Measurements from ENCODE around the gene UNC5CL. TPM values are rescaled to one million over a fixed set of nuclear protein-coding genes. Genes with fewer than 3 reads are reported as not detected.

Gene UNC5CL
- total and polyA plus RNA-seq, 2 of the 8 experiments (the other 6 are each of a cell fraction or from before 2014, with no cell fraction given) = 1.3 to 1.7 TPM

DNA sequence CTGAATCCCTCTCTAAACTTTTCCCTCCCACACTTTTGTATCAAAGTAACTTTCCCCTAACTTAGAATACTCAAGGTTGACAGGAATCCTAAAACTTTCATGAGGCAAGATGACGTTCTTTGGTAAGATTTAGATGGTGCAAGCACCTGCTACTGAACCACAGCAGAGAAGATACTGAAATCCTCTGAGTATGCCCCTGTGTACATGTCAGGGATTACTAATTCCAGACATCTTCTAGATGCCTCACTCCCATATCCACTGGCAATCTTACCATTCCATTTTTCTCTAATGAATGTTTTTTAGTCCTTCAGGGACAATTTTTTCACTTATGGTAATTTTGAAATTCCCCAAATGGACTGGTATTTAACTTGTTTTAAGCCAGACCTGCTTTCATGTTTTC, 23.0 kb upstream of the UNC5CL start:
- no peak overlapping the region for H3K4me2 ChIP-seq (ENCODE audit: insufficient read depth in 1 of 2, low read depth in 2 of 2, low read length in 2 of 2)
- H3K9ac ChIP-seq (replicated peaks in 1 of 4; ENCODE audit: extremely low read depth in 1 of 4, low read depth in 3 of 4, low read length in 3 of 4) = no peak overlapping the region
- no peaks in the 10 kb centered on the region for H3K27me3 ChIP-seq (replicated peaks in 1 of 4; ENCODE audit: control insufficient read depth in 3 of 4, extremely low read depth in 1 of 4, insufficient read depth in 3 of 4, low read length in 3 of 4)
- TF ChIP-seq SAP30 (IDR thresholded peaks at IDR 0.05; ENCODE audit: insufficient read depth, insufficient replicate concordance, low read length) (no peak), GABPA (IDR thresholded peaks at IDR 0.05; ENCODE audit: borderline replicate concordance, insufficient read depth, low read length) (no peak), CREB1 (IDR thresholded peaks at IDR 0.05) (no peak), SIRT6 (IDR thresholded peaks at IDR 0.05; ENCODE audit: low read length) (no peak), RNF2 (IDR thresholded peaks at IDR 0.05; ENCODE audit: borderline replicate concordance, low read depth, low read length, missing control alignments, poor library complexity, severe bottlenecking) (no peak), PHF8 (conservative IDR thresholded peaks at IDR 0.05; ENCODE audit: low read depth, low read length) (no peak), RBBP5 (IDR thresholded peaks at IDR 0.05; ENCODE audit: borderline replicate concordance, low read depth, low read length) (no peak), SP1 (IDR thresholded peaks at IDR 0.05; ENCODE audit: low read depth, low read length) (no peak), HDAC6 (IDR thresholded peaks at IDR 0.05; ENCODE audit: low read depth, low read length) (no peak)
- TF ChIP-seq, protein P1, sequence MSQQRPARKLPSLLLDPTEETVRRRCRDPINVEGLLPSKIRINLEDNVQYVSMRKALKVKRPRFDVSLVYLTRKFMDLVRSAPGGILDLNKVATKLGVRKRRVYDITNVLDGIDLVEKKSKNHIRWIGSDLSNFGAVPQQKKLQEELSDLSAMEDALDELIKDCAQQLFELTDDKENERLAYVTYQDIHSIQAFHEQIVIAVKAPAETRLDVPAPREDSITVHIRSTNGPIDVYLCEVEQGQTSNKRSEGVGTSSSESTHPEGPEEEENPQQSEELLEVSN (IDR thresholded peaks at IDR 0.05) = no peak
- no peak overlapping the region for H3K27ac ChIP-seq (ENCODE audit: low read depth, low read length)
- H4K5ac ChIP-seq (ENCODE audit: insufficient read length, low read depth, low read length) = no peak overlapping the region
- no peak overlapping the region for H3K14ac ChIP-seq (ENCODE audit: insufficient read length)
- H3K4ac ChIP-seq (replicated peaks; ENCODE audit: insufficient read length, low read depth, low read length) = no peak overlapping the region
- no peaks in the 10 kb centered on the region for H3K79me1 ChIP-seq (ENCODE audit: low read depth, low read length)
- WGBS, 2 experiments (ENCODE audit: extremely low coverage in 1 of 2, insufficient coverage in 1 of 2, insufficient read length in 1 of 2, insufficient replicate concordance in 2 of 2, low coverage in 1 of 2, low lambda C conversion rate in 2 of 2, missing lambda C conversion rate in 1 of 2) = 79% methylated on average over 1 of the region's 1 CpG; no CpG with 5 or more reads in 1 of the 2 experiments
- no peaks in the 10 kb centered on the region; a peak in 1 of 7 replicates for H3K4me1 ChIP-seq (replicated peaks in 1 of 4; ENCODE audit: control insufficient read depth in 3 of 4, insufficient read depth in 4 of 4, low read length in 3 of 4)
- H4K8ac ChIP-seq (ENCODE audit: extremely low read depth, insufficient read depth, low read length) = no peak overlapping the region
- no peak overlapping the region for H2BK5ac ChIP-seq (ENCODE audit: low read depth, low read length)
- no peak overlapping the region for H2AFZ ChIP-seq (ENCODE audit: low read length)
- H3K23me2 ChIP-seq (ENCODE audit: low read depth, low read length) = no peaks in the 10 kb centered on the region
- no peak for DNase-seq (ENCODE audit: low read depth in 1 of 2, low spot score in 2 of 2)
- H2BK15ac ChIP-seq (ENCODE audit: low read length) = no peak overlapping the region
- no peak overlapping the region for H3K18ac ChIP-seq (ENCODE audit: extremely low read depth, low read length)
- no peak overlapping the region for H4K91ac ChIP-seq (replicated peaks; ENCODE audit: insufficient read length, low read length)
- H3K56ac ChIP-seq (replicated peaks; ENCODE audit: insufficient read length, low read depth, low read length) = no peak overlapping the region
- FAIRE-seq = no peak
- no peak overlapping the region for H2BK12ac ChIP-seq (ENCODE audit: low read depth, low read length)
- H2BK120ac ChIP-seq (replicated peaks; ENCODE audit: low read depth, low read length) = no peak overlapping the region
- no peaks in the 10 kb centered on the region for H3K9me3 ChIP-seq (ENCODE audit: insufficient read depth in 2 of 2, low read depth in 1 of 2, low read length in 1 of 2)
- no peak overlapping the region for H3K23ac ChIP-seq (ENCODE audit: insufficient read length)
- POLR2A ChIA-PET (ENCODE audit: partially characterized antibody) = interaction anchor here (1.4 to 2.1 kb wide), 2 partner anchors 9 to 10 kb away, joined by 4 to 8 read pairs; partner anchors contain the start of genes NFYA and OARD1
- H3K79me2 ChIP-seq (ENCODE audit: control insufficient read depth in 1 of 2, insufficient read depth in 2 of 2, low read length in 2 of 2) = no peaks in the 10 kb centered on the region
- H2BK20ac ChIP-seq (ENCODE audit: low read length) = no peak overlapping the region
- peaks cover 4 to 34% (median 18%) of the 10 kb centered on the region in 4 experiments; a peak in 7 of 8 replicates for H3K36me3 ChIP-seq (ENCODE audit: control insufficient read depth in 2 of 4, insufficient read depth in 4 of 4, low read length in 3 of 4)
- H3K4me3 ChIP-seq (ENCODE audit: extremely low read depth in 1 of 4, insufficient read depth in 2 of 4, low read depth in 3 of 4, low read length in 4 of 4) = no peak overlapping the region
- no peaks in the 10 kb centered on the region for H4K20me1 ChIP-seq (replicated peaks in 1 of 2; ENCODE audit: control insufficient read depth in 1 of 2, insufficient read depth in 2 of 2, low read length in 2 of 2)
- CTCF ChIA-PET (ENCODE audit: partially characterized antibody) = interaction anchor here (1.5 to 2.0 kb wide), 2 partner anchors 22 to 145 kb away, joined by 3 to 11 read pairs; partner anchors contain the start of gene UNC5CL
- H2AK5ac ChIP-seq (ENCODE audit: low read depth, low read length) = no peak overlapping the region

All from H1 (cell line).